ENCODE measurements around the gene BCO1.

Gene BCO1

GRCh38 chr16:81214745-81215166, 23.7 kb upstream of the BCO1 start:
- Histone ChIP-seq H3K4me3 (ENCODE audit: low read depth, low read length) (no peak overlapping the region), H3K27ac (no peak overlapping the region), H3K27me3 (replicated peaks) (peaks cover 4% of the 10 kb centered on the region), H3K36me3 (replicated peaks) (no peaks in the 10 kb centered on the region)
- TF ChIP-seq CTCF (IDR thresholded peaks at IDR 0.05; ENCODE audit: low read depth, low read length, missing control alignments) = peak; percentile 70
- peak; percentile 13 for DNase-seq
- in situ Hi-C loops (cut with HindIII; ENCODE audit: low pct_ligation_motif_present, low sequenced_read_pairs) = no loop called here

GRCh38 chr16:81216114-81216513, 22.4 kb upstream of the BCO1 start:
- no peak overlapping the region for H3K27ac ChIP-seq
- no peaks in the 10 kb centered on the region for H3K36me3 ChIP-seq (replicated peaks)
- no peak overlapping the region for H3K4me3 ChIP-seq (ENCODE audit: low read depth, low read length)
- in situ Hi-C loops (cut with HindIII; ENCODE audit: low pct_ligation_motif_present, low sequenced_read_pairs) = no loop called here
- no peak for DNase-seq
- TF ChIP-seq CTCF (IDR thresholded peaks at IDR 0.05; ENCODE audit: low read depth, low read length, missing control alignments) = no peak
- peaks cover 4% of the 10 kb centered on the region for H3K27me3 ChIP-seq (replicated peaks)

- in situ Hi-C loops (cut with HindIII; ENCODE audit: low pct_ligation_motif_present, low sequenced_read_pairs) = no loop called here
- DNase-seq = no peak
- no peak overlapping the region for H3K27ac ChIP-seq
- peaks cover 2% of the 10 kb centered on the region for H3K27me3 ChIP-seq (replicated peaks)
- no peaks in the 10 kb centered on the region for H3K36me3 ChIP-seq (replicated peaks)
- TF ChIP-seq CTCF (IDR thresholded peaks at IDR 0.05; ENCODE audit: low read depth, low read length, missing control alignments) = no peak
- no peak overlapping the region for H3K4me3 ChIP-seq (ENCODE audit: low read depth, low read length)
Measured at GRCh38 chr16:81216706-81217105, 21.8 kb upstream of the BCO1 start.

GRCh38 chr16:81219151-81219550, 19.3 kb upstream of the BCO1 start:
- Histone ChIP-seq H3K4me3 (ENCODE audit: low read depth, low read length) (no peak overlapping the region), H3K27ac (no peak overlapping the region), H3K36me3 (replicated peaks) (no peaks in the 10 kb centered on the region), H3K27me3 (replicated peaks) (peaks cover 2% of the 10 kb centered on the region)
- TF ChIP-seq CTCF (IDR thresholded peaks at IDR 0.05; ENCODE audit: low read depth, low read length, missing control alignments) = no peak
- DNase-seq = no peak
- in situ Hi-C loops (cut with HindIII; ENCODE audit: low pct_ligation_motif_present, low sequenced_read_pairs) = no loop called here

- in situ Hi-C loops (cut with HindIII; ENCODE audit: low pct_ligation_motif_present, low sequenced_read_pairs) = no loop called here
- TF ChIP-seq CTCF (IDR thresholded peaks at IDR 0.05; ENCODE audit: low read depth, low read length, missing control alignments) = no peak
- no peaks in the 10 kb centered on the region for H3K36me3 ChIP-seq (replicated peaks)
- H3K4me3 ChIP-seq (ENCODE audit: low read depth, low read length) = no peak overlapping the region
- no peak for DNase-seq
- H3K27me3 ChIP-seq (replicated peaks) = peaks cover 2% of the 10 kb centered on the region
- no peak overlapping the region for H3K27ac ChIP-seq
Measured at GRCh38 chr16:81220349-81220748, 18.1 kb upstream of the BCO1 start.

GRCh38 chr16:81221731-81222130, 16.8 kb upstream of the BCO1 start:
- in situ Hi-C loops (cut with HindIII; ENCODE audit: low pct_ligation_motif_present, low sequenced_read_pairs) = no loop called here

More at GRCh38 chr16:81221731-81222130, 16.8 kb upstream of the BCO1 start:
- DNase-seq = no peak
- Histone ChIP-seq H3K4me3 (ENCODE audit: low read depth, low read length) (no peak overlapping the region), H3K27ac (no peak overlapping the region), H3K27me3 (replicated peaks) (peaks cover 2% of the 10 kb centered on the region), H3K36me3 (replicated peaks) (no peaks in the 10 kb centered on the region)
- no peak for TF ChIP-seq CTCF (IDR thresholded peaks at IDR 0.05; ENCODE audit: low read depth, low read length, missing control alignments)
